ENCODE measurements around the gene SPINT2.

GRCh38 chr19:38221919-38222830, 42.2 kb upstream of the SPINT2 start:
- TF ChIP-seq, protein P1, sequence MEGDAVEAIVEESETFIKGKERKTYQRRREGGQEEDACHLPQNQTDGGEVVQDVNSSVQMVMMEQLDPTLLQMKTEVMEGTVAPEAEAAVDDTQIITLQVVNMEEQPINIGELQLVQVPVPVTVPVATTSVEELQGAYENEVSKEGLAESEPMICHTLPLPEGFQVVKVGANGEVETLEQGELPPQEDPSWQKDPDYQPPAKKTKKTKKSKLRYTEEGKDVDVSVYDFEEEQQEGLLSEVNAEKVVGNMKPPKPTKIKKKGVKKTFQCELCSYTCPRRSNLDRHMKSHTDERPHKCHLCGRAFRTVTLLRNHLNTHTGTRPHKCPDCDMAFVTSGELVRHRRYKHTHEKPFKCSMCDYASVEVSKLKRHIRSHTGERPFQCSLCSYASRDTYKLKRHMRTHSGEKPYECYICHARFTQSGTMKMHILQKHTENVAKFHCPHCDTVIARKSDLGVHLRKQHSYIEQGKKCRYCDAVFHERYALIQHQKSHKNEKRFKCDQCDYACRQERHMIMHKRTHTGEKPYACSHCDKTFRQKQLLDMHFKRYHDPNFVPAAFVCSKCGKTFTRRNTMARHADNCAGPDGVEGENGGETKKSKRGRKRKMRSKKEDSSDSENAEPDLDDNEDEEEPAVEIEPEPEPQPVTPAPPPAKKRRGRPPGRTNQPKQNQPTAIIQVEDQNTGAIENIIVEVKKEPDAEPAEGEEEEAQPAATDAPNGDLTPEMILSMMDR (IDR thresholded peaks at IDR 0.05) = no peak
- no peak for TF ChIP-seq EZH2phosphoT487 (IDR thresholded peaks at IDR 0.05)
